Jurkat, Clone E6-1 (cell line): Measurements from ENCODE around the gene C22orf39.

ENCODE experiments used
- DNase-seq: peaks from one replicate; pipeline ENCODE4 v3.0.0-alpha.2; 2011; ENCODE audit warnings: low read depth, low spot score
- H3K4me3 ChIP-seq: 2 replicates; pipeline ENCODE4 v1.5.1; 2011; ENCODE audit warnings: mild to moderate bottlenecking, low read length, control low read depth, moderate library complexity

C22orf39 gene

GRCh38 chr22:19478045-19478900 is 30.8 kb upstream of the C22orf39 start:
- peak overlapping the region; percentile 93 for H3K4me3 ChIP-seq
- DNase-seq = no peak

GRCh38 chr22:19477321-19478044 is 30.0 kb upstream of the C22orf39 start:
- DNase-seq = peak; percentile 36
- peak overlapping the region; percentile 93 for H3K4me3 ChIP-seq

GRCh38 chr22:19476023-19476422 is 28.5 kb upstream of the C22orf39 start:
- H3K4me3 ChIP-seq = no peak overlapping the region
- no peak for DNase-seq

GRCh38 chr22:19473578-19473977 is 26.1 kb upstream of the C22orf39 start:
- H3K4me3 ChIP-seq = no peak overlapping the region
- no peak for DNase-seq

- no peak for DNase-seq
- H3K4me3 ChIP-seq = no peak overlapping the region
Measured at GRCh38 chr22:19472233-19472632, 24.7 kb upstream of the C22orf39 start.

- DNase-seq = no peak
- no peak overlapping the region for H3K4me3 ChIP-seq
Measured at GRCh38 chr22:19471572-19471971, 24.1 kb upstream of the C22orf39 start.

- H3K4me3 ChIP-seq = no peak overlapping the region
- no peak for DNase-seq
Measured at GRCh38 chr22:19470010-19470409, 22.5 kb upstream of the C22orf39 start.

GRCh38 chr22:19469421-19469820 is 21.9 kb upstream of the C22orf39 start:
- no peak overlapping the region for H3K4me3 ChIP-seq
- DNase-seq = no peak

- H3K4me3 ChIP-seq = no peak overlapping the region
- DNase-seq = no peak
Measured at GRCh38 chr22:19467912-19468311, 20.4 kb upstream of the C22orf39 start.

- DNase-seq = no peak
Measured at GRCh38 chr22:19466848-19467752, 19.6 kb upstream of the C22orf39 start.

GRCh38 chr22:19466126-19466716 is 18.7 kb upstream of the C22orf39 start:
- no peak for DNase-seq
- no peak overlapping the region for H3K4me3 ChIP-seq

More at GRCh38 chr22:19466848-19467752, 19.6 kb upstream of the C22orf39 start:
- no peak overlapping the region for H3K4me3 ChIP-seq

GRCh38 chr22:19464975-19465374 is 17.5 kb upstream of the C22orf39 start:
- DNase-seq = no peak
- no peak overlapping the region for H3K4me3 ChIP-seq

- no peak overlapping the region for H3K4me3 ChIP-seq
- DNase-seq = no peak
Measured at GRCh38 chr22:19464546-19464945, 17.0 kb upstream of the C22orf39 start.

- no peak for DNase-seq
Measured at GRCh38 chr22:19463491-19464469, 16.3 kb upstream of the C22orf39 start.

GRCh38 chr22:19463008-19463407 is 15.5 kb upstream of the C22orf39 start:
- no peak for DNase-seq
- H3K4me3 ChIP-seq = no peak overlapping the region

More at GRCh38 chr22:19463491-19464469, 16.3 kb upstream of the C22orf39 start:
- no peak overlapping the region for H3K4me3 ChIP-seq

GRCh38 chr22:19461506-19461905 is 14.0 kb upstream of the C22orf39 start:
- no peak for DNase-seq
- H3K4me3 ChIP-seq = no peak overlapping the region

GRCh38 chr22:19460036-19460435 is 12.5 kb upstream of the C22orf39 start:
- DNase-seq = no peak
- no peak overlapping the region for H3K4me3 ChIP-seq
